Frontal cortex (tissue), 4 donors: ENCODE measurements around the gene UBAP1. TPM values are rescaled to one million over a fixed set of nuclear protein-coding genes. Genes with fewer than 3 reads are reported as not detected.
"Not testable (repeated sequence)": the region's sequence is repeated elsewhere in the genome, so short reads cannot be mapped to it uniquely, and the experiment has no call there.

Experiments used
- DNase-seq, 2 donors: peaks; one replicate each; pipeline ENCODE4 v3.0.0; 2012; ENCODE audit warnings: low spot score in 2 of 2
- FAIRE-seq: peaks from 2 replicates; lab custom pipeline; 2012; peaks lifted over from hg19 to GRCh38; lab: Jason Lieb, UNC
- total RNA-seq: library from RNA; depleted of rRNA; stranded (reverse); fragments of >200 nt; gene quantifications from one replicate; pipeline ENCODE4 v1.2.3, GENCODE V29; 2014
- donor health status: control.
- donor health status: control.
- donor health status: control.

The UBAP1 gene
- total RNA-seq, 1 donor from 2014 or later, result 21.6 TPM

DNA sequence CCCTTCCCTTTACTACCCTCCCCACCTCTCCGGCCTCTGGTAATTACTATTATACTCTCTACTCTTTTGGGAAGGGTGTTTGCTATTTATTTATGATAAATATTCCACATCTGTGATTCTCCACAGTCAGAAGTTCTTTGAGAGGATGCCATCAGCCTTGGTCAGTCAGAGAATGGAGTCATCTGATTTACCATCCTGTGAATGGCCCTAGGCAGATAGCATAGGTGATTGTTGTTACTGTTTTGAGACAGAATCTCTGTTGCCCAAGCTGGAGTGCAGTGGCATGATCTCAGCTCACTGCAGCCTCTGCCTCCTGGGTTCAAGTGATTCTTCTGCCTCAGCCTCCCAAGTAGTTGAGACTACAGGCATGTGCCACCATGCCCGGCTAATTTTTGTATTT, 38.2 kb downstream of the UBAP1 start:
- not testable (repeated sequence) for FAIRE-seq, DNase-seq

DNA sequence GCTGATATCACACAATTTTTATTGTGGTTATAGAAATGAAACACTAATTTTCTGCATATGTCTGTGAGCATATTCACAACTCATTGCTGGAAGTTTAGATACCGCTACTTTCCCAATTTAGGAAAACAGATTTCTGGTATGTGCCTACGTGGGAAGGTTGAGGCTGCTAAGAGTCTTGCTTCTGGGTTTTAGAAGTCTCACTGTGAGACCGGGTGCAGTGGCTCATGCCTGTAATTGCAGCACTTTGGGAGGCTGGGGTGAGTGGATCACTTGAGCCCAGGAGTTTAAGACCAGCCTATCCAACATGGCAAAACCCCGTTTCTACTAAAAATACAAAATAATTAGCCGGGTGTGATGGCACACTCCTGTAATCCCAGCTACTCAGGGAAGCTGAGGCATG, 39.6 kb downstream of the UBAP1 start:
- FAIRE-seq, result no peak
- DNase-seq, result no peak

- FAIRE-seq (no peak), DNase-seq (no peak)
These were observed 40.6 kb downstream of the UBAP1 start for GRCh38 chr9:34219421-34219820.

- FAIRE-seq, result no peak
- no peak for DNase-seq
These were observed 41.4 kb downstream of the UBAP1 start for GRCh38 chr9:34220218-34220617.

DNA sequence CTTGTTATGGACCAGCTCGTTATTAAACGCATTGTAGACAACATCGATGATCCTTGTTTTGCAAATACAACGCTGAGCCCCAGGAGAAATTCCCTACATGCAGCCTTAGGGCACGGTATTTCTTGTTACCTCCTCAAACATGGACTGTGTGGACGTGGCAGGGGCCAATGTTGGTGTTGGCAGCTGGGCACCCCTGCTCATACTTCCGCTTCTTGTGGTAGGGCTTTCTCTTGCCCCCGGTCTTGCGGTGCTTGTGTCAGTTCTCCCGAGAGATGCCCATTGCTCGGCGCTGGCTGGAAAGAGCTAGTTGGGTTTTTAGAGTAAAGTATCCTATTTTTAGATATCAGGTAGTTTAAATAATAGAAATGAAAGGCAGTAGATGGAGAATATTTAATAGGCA, 45.5 kb downstream of the UBAP1 start:
- FAIRE-seq, result no peak

GRCh38 chr9:34226144-34226760, 47.4 kb downstream of the UBAP1 start:
- not testable (repeated sequence) for DNase-seq, FAIRE-seq

More for the DNA sequence above, 45.5 kb downstream of the UBAP1 start:
- DNase-seq, result no peak

DNA sequence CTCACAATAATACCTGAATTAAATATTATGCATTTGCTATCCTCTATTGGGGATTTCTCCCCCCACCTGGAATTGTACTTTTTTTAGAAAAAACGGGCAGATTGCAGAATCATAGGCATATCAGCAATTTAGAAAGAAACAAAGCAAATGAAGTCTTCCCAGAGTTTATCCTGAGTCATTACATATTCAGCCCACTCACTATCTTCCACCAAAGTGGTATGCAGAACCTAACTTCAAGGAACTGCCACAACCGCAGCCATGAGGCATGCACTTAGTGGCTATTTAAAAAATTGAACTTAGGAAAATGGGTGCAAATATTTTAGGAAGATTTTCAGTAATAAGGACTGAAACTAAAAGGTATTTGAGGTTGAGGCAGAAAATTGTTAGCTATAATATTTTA, 48.6 kb downstream of the UBAP1 start:
- no peak for FAIRE-seq
- DNase-seq, result no peak

DNA sequence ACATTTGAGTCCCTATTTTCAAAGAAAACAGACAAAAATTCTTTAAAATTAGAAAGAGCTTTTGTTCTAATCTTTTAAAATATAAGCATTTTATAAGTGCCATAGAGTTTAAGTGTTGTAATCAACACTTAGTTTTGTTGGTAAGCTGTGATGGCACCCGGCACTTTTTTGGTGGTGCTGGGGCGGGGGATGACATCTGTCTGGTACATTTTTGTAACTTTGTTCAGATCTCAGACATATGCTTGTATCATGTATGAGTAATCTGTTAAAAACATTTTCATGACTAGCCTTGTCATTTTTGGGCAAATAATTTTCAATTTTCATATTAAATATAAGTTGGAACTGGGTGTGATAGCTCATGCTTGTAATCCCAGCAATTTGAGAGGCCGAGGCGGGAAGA, 51.7 kb downstream of the UBAP1 start:
- no peak for FAIRE-seq
- no peak for DNase-seq

- DNase-seq, result no peak
- no peak for FAIRE-seq
These were observed 53.4 kb downstream of the UBAP1 start for GRCh38 chr9:34232201-34232600.

DNA sequence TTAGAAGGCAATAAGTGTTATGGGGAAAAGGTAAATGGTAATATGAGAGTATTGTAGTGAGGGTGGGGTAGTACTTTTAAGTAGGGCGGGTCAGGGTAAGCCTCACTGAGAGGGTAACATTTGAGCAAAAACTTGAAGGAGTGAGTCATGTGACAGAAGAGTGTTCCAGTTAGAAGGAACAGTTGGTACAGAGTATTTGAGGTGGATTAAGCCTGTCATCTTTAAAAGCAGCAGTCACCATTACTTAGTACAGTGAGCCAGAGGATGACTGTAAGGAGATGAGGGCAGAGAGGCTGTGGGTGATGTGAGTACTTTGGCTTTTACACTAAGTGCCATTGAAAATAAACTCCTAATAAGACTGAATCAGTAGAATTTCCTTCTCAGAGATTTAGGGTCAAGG, 54.8 kb downstream of the UBAP1 start:
- FAIRE-seq, result no peak
- DNase-seq, result no peak

DNA sequence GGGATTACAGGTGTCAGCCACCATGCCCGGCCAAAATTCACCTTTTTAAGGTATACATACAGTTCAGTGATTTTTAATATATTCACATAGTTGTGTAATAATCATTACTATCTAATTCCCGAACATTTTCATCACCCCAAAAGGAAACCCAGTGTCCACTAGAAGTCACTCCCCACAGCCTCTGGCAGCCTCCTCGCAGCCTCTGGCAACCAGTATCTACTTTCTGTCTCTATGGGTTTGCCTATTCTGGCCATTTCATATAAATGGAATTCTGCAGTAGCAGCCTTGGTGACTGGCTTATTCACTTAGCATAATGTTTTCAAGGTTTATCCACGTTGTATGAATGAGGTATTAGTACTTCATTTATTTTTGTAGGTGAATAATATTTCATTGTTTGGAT, 59.0 kb downstream of the UBAP1 start:
- DNase-seq (no peak), FAIRE-seq (no peak)

DNA sequence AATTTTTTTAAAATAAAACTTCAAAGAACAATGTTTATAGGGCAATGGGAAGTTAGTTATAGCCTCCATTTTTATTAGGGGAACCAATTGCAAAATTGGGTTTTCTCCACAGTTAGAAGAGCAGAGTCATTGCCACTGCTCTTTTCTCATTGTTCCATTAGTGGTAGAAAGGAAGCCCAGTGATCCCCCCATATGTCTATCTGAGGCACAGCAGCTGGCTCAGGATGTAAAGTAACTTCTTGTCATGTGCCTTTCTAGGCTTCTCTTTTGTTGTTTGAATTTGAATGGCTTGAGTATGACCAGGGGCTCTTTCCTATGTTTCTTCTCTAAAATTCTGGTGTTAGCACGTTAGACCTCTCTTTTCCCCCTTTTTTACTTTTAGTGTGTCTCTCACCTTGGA, 61.2 kb downstream of the UBAP1 start:
- no peak for FAIRE-seq
- no peak for DNase-seq

DNA sequence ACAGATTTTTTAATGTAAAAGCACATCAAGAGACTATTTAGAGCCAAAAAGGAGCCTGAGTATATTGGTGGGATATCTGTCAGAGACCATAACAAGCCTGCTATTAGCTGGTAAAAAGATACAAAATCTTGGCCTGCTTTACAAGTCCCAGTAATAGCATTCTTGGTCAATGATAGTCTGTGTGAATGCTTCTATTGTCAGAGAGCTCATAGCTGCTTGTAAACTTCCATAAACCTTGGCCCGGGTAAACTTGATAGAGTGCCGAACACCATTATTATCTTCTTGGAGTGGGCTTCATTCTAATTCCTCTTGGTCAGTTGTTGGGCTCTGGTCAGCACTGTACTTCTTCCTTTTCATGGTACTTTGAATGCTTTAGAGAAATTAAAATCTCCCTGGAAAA, 64.0 kb downstream of the UBAP1 start:
- no peak for FAIRE-seq
- DNase-seq, result no peak

DNA sequence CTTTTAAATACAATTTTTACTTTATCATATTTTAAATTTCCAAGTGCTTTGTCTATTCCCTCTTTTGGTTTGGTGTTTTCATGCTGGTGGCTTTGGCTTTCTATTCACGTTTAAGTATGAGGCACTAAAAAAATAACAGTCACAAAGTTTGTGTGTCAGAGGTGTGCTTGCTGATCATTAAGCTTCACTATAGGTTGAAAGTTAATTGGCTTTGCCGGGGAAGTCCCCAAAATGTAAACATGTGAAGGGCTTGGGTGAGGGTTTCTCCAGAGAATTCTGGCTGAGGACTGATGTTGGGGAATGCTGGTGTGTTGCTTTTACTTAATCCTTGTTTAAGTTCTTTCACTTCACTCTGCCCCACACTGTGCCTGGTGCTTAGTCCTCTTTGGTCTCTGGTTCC, 66.4 kb downstream of the UBAP1 start:
- not testable (repeated sequence) for FAIRE-seq

GRCh38 chr9:34246453-34246852, 67.6 kb downstream of the UBAP1 start:
- FAIRE-seq (no peak), DNase-seq (no peak)

More for the DNA sequence above, 66.4 kb downstream of the UBAP1 start:
- not testable (repeated sequence) for DNase-seq

DNA sequence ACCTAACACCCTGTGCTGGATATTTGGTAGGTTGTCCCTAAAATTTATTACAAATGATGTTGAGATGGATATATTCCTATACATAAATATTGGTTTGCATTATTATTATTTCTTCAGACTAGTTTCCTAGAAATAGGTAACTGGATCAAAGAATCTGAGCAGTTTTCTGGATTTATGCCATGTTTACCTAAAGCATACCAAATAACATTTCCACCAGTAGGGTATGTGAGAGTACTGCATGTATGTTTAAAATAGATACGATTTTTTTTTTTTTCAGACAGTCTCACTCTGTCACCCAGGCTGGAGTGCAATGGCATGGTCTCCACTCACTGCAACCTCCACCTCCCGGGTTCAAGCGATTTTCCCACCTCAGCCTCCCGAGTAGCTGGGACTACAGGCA, 68.9 kb downstream of the UBAP1 start:
- not testable (repeated sequence) for DNase-seq, FAIRE-seq

DNA sequence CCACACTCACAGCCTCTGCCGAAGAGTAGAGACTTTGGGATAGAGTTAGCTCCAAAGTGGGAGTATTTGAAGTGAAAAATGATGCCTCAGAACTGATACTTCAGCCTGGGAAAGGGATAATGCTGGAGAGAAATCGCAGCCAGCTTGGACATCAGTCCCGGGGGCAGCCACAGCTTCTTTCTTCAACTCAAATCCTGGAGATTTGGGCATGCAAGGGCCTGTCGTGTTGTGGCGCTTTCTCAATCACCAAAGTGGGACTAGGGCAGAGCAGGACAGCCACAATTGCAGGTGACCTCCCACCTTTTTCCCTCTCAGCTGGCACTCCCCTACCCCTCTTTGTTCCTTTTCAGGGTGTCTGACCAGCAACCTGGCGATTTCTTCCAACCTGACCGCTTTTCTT, 70.4 kb downstream of the UBAP1 start:
- no peak for FAIRE-seq

GRCh38 chr9:34250721-34251120, 71.9 kb downstream of the UBAP1 start:
- DNase-seq (no peak), FAIRE-seq (no peak)

More for the DNA sequence above, 70.4 kb downstream of the UBAP1 start:
- DNase-seq, result no peak

DNA sequence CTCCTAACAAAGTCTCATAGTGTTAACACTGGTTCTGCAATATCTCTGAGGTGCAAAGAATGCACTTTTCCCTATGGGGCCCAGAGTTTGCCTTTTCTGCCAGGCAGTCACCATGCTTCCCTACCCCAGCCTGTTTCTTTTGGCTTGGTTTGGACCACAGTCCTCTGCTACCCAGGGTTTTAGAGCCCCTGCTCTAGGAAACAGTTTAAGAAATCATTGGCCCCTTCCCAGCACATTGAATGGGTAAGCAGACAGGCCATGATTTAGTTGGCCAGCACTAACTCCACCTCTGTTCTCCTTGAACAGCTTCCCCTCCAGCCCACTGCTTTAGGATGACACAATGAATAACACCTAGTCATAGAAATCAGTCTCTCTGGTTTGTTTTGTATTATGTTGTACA, 73.2 kb downstream of the UBAP1 start:
- FAIRE-seq, result no peak
- DNase-seq, result no peak

DNA sequence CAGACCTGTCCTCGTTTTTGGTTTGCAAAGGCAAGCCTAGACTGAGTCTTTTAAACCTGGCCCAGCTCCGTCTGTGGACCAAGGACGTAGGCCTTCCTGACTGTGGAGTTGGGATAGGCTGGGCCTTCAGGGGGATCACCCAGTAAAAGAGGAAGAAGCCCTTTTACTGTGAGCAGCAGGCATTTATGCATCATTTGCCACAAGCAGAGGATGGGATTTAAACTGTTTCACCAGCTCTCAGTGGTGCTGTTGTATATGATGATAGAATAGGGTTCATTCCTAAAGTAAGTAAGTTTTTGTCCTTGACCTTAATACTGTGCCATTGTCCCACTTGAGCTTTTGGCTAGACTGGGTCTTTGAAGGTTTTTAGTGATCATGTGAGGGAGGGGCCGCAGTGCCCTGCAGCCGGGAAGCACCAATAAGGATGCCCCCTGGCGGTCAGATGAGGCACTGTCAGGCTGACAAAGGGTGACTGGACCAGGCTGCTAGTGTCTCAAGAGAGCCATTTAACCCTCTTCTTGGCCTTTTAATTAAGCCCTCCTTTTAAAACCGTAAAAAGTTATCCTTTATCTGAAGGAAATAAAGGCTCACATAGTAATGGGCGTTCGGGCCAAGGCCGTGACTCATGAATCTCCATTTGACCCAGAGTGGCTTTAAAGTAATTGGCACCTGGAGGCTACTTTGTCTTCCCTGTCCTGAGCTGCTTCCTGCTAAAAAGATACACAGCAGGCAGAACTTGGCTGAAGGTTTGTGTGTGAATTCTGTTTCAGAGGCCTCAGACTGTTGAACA, 74.0 kb downstream of the UBAP1 start:
- FAIRE-seq (no peak), DNase-seq (peak; percentile 43 to 60)

GRCh38 chr9:34253460-34253837, 74.6 kb downstream of the UBAP1 start:
- DNase-seq (peak; percentile 12 to 39), FAIRE-seq (no peak)
